Psoas muscle (tissue), 8 donors: ENCODE data around the gene TPD52L1. TPM values are rescaled to one million over a fixed set of nuclear protein-coding genes. Genes with fewer than 3 reads are reported as not detected.
A peak's percentile ranks its signal among the peaks of the same experiment; 100 is the strongest.

Experiments used
- ATAC-seq, 4 donors: fragments of 200-7000 bp; cut with Tn5 transposase; one replicate each; pipeline ENCODE4 v1.9.1; 2020; ENCODE audit warnings: moderate library complexity in 3 of 4, mild to moderate bottlenecking in 2 of 4
- DNase-seq, 2 donors: peaks; one replicate each; pipeline ENCODE4 v3.0.0-alpha.2; 2020
- H3K27ac ChIP-seq: fragments of 200-600 bp; one replicate; pipeline ENCODE4 v1.8.0; 2022
- H3K27me3 ChIP-seq, 3 donors: fragments of 200-600 bp in 1 of 3; one replicate each; pipeline versions ENCODE4 v1.6.1 to v1.8.0; 2013 to 2022; ENCODE audit warnings: low read length in 2 of 3, mild to moderate bottlenecking in 2 of 3, moderate library complexity in 1 of 3; ENCODE audit not compliant: insufficient read depth in 3 of 3
- H3K36me3 ChIP-seq, 2 donors: fragments of 200-600 bp in 1 of 2; one replicate each; pipeline versions ENCODE4 v1.6.1 to v1.8.0; 2013 to 2022; ENCODE audit warnings: low read depth in 1 of 2, mild to moderate bottlenecking in 1 of 2, moderate library complexity in 1 of 2; ENCODE audit not compliant: insufficient read depth in 1 of 2
- H3K4me1 ChIP-seq: fragments of 200-600 bp; one replicate; pipeline ENCODE4 v1.8.0; 2022
- H3K4me3 ChIP-seq: fragments of 200-600 bp; one replicate; pipeline ENCODE4 v1.8.0; 2022; ENCODE audit warnings: mild to moderate bottlenecking
- H3K9me3 ChIP-seq: fragments of 200-600 bp; one replicate; pipeline ENCODE4 v1.8.0; 2022
- CTCF ChIP-seq: fragments of 200-600 bp; IDR thresholded peaks from one replicate; pipeline ENCODE4 v1.8.0; 2022; ENCODE audit warnings: antibody characterized with exemption
- WGBS, 3 donors: extraction: QIAGEN DNeasy Blood & Tissue Kit; methylation state at CpG; one replicate each; pipeline versions ENCODE4 v1.1.6 to v1.1.7; 2013; 5-methylcytosine and 5-hydroxymethylcytosine counted together
- intact Hi-C, 2 donors: fragments of 100-400 bp; cut with DNase I; formaldehyde crosslinking; loops; one replicate each; pipeline versions ENCODE4 v1.11.0 to v1.14.2; 2022
- polyA plus RNA-seq, 3 donors: library from polyadenylated mRNA; stranded (reverse); fragments of 200-250 nt; gene quantifications; one replicate each; pipeline ENCODE4 v1.2.3, GENCODE V29; 2013
- total RNA-seq, 4 donors: library from RNA; stranded (reverse); fragmentation: NEBNext Ultra II Directional in 2 of 4; extraction: Animal tissue kit (Norgen Biotek cat#: 25700) in 2 of 4; gene quantifications; one replicate each; pipeline versions ENCODE4 v1.2.1 to v1.2.4, GENCODE V29; 2021 to 2023
- donor health status: healthy with polysubstance abuse.
- donor health status: DM: no; HTN: no; CAD: no; lungs with moderate emphysema.
- donor health status: Bipolar disorder and iron deficiency.
- donor health status: healthy.
- donor health status: DM: yes; HTN: yes; CAD: no.
- donor health status: DM: no; HTN: no; CAD: no.
- donor health status: DM: no; HTN: no; CAD: no.
- donor health status: DM: yes; HTN: yes; CAD: no.

Gene TPD52L1
- total and polyA plus RNA-seq, 7 donors = 51.8 to 150 (median 106) TPM

GRCh38 chr6:125195526-125195925, 42.0 kb downstream of the TPD52L1 start:
- intact Hi-C loops = no loop called here
- H3K4me1 ChIP-seq = peaks cover 86% of the 10 kb centered on the region
- no peak for ATAC-seq

GRCh38 chr6:125196613-125197012, 43.0 kb downstream of the TPD52L1 start:
- no peaks in the 10 kb centered on the region for H3K9me3 ChIP-seq
- WGBS, 3 donors = 15 to 27% (median 23%) methylated on average over 3 of the region's 3 CpGs
- H3K27ac ChIP-seq = peak overlapping the region; percentile 89
- H3K4me3 ChIP-seq = peak overlapping the region; percentile 42
- intact Hi-C loops = no loop called here
- no peaks in the 10 kb centered on the region for H3K36me3 ChIP-seq
- ATAC-seq (peak in 3 of 4 donors; percentile 46 to 64 (median 61)), DNase-seq (no peak)
- H3K27me3 ChIP-seq = no peaks in the 10 kb centered on the region
- peaks cover 85% of the 10 kb centered on the region for H3K4me1 ChIP-seq
- TF ChIP-seq CTCF = no peak

More at GRCh38 chr6:125195526-125195925, 42.0 kb downstream of the TPD52L1 start:
- 92 to 97% (median 93%) methylated on average over 3 of the region's 3 CpGs for WGBS, 3 donors
- DNase-seq = no peak
- no peak overlapping the region for H3K4me3 ChIP-seq
- no peaks in the 10 kb centered on the region for H3K9me3 ChIP-seq
- TF ChIP-seq CTCF = no peak
- peak overlapping the region; percentile 89 for H3K27ac ChIP-seq
- H3K36me3 ChIP-seq = no peaks in the 10 kb centered on the region
- no peaks in the 10 kb centered on the region for H3K27me3 ChIP-seq

GRCh38 chr6:125197795-125198269, 44.3 kb downstream of the TPD52L1 start:
- Histone ChIP-seq H3K27ac (peak overlapping the region; percentile 89), H3K36me3 (no peaks in the 10 kb centered on the region), H3K4me3 (no peak overlapping the region), H3K27me3 (no peaks in the 10 kb centered on the region), H3K4me1 (peaks cover 95% of the 10 kb centered on the region), H3K9me3 (no peaks in the 10 kb centered on the region)
- ATAC-seq = peak; percentile 89 to 93 (median 90)
- DNase-seq = peak; percentile 69 to 88
- WGBS, 3 donors = 3 to 9% (median 4%) methylated on average over 3 of the region's 3 CpGs
- TF ChIP-seq CTCF = no peak
- intact Hi-C loops = no loop called here

- H3K4me1 ChIP-seq = peaks cover 95% of the 10 kb centered on the region
- DNase-seq = no peak
- peak overlapping the region; percentile 89 for H3K27ac ChIP-seq
- no peaks in the 10 kb centered on the region for H3K27me3 ChIP-seq
- no peaks in the 10 kb centered on the region for H3K9me3 ChIP-seq
- 13 to 23% (median 19%) methylated on average over 6 of the region's 6 CpGs for WGBS, 3 donors
- no peak overlapping the region for H3K4me3 ChIP-seq
- intact Hi-C loops = no loop called here
- no peak for TF ChIP-seq CTCF
- ATAC-seq = peak; percentile 56 to 77 (median 76)
- H3K36me3 ChIP-seq = no peaks in the 10 kb centered on the region
Observed at GRCh38 chr6:125198398-125198937, 44.9 kb downstream of the TPD52L1 start.

GRCh38 chr6:125200941-125201340, 47.4 kb downstream of the TPD52L1 start:
- WGBS, 3 donors = 63 to 80% (median 77%) methylated on average over 3 of the region's 3 CpGs
- no peak overlapping the region for H3K4me3 ChIP-seq
- intact Hi-C loops = no loop called here
- no peaks in the 10 kb centered on the region for H3K36me3 ChIP-seq
- DNase-seq (no peak), ATAC-seq (no peak)
- no peak for TF ChIP-seq CTCF
- H3K27ac ChIP-seq = peak overlapping the region; percentile 71
- peaks cover 89% of the 10 kb centered on the region for H3K4me1 ChIP-seq
- no peaks in the 10 kb centered on the region for H3K27me3 ChIP-seq
- H3K9me3 ChIP-seq = no peaks in the 10 kb centered on the region
